Measurements from ENCODE around the gene KIAA0319L. TPM values are rescaled to one million over a fixed set of nuclear protein-coding genes. Genes with fewer than 3 reads are reported as not detected.

KIAA0319L gene
- total RNA-seq, 1 donor from 2014 or later = 79.6 TPM

DNA sequence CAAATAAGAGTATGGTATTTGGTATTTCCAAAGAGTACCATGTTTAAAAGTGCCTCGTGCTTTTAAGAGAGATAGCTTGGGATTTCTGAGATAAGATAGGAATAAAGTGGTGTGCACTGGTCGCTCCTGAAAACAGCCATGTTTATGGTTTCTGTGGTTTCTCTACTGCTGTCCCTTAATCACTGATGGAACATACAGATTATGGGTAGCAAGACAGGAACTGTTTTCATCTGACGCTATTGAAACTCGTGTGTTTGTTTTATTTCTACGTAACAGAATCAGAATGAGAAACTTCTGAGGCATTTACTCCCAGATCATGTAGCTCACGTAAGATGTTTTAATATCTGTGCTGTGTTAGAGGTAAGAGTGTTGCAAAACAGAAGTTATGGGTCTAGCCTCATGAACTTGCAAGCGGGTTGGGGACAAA is 126.0 kb downstream of the KIAA0319L start:
- H3K9me3 ChIP-seq = no peaks in the 10 kb centered on the region
- no peak overlapping the region for H3K27ac ChIP-seq
- TF ChIP-seq, protein P1, sequence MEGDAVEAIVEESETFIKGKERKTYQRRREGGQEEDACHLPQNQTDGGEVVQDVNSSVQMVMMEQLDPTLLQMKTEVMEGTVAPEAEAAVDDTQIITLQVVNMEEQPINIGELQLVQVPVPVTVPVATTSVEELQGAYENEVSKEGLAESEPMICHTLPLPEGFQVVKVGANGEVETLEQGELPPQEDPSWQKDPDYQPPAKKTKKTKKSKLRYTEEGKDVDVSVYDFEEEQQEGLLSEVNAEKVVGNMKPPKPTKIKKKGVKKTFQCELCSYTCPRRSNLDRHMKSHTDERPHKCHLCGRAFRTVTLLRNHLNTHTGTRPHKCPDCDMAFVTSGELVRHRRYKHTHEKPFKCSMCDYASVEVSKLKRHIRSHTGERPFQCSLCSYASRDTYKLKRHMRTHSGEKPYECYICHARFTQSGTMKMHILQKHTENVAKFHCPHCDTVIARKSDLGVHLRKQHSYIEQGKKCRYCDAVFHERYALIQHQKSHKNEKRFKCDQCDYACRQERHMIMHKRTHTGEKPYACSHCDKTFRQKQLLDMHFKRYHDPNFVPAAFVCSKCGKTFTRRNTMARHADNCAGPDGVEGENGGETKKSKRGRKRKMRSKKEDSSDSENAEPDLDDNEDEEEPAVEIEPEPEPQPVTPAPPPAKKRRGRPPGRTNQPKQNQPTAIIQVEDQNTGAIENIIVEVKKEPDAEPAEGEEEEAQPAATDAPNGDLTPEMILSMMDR (IDR thresholded peaks at IDR 0.05) = no peak
- ATAC-seq = no peak
- peaks cover 45% of the 10 kb centered on the region for H3K36me3 ChIP-seq
- no peaks in the 10 kb centered on the region for H3K27me3 ChIP-seq (ENCODE audit: low read depth)
- intact Hi-C loops (cut with DNase I) = no loop called here
- no peak overlapping the region for H3K4me3 ChIP-seq
- H3K4me1 ChIP-seq = no peaks in the 10 kb centered on the region
- DNase-seq = no peak

GRCh38 chr1:35430762-35431161 is 126.4 kb downstream of the KIAA0319L start:
- Histone ChIP-seq H3K4me1 (no peaks in the 10 kb centered on the region), H3K9me3 (no peaks in the 10 kb centered on the region), H3K4me3 (no peak overlapping the region), H3K27me3 (ENCODE audit: low read depth) (no peaks in the 10 kb centered on the region), H3K36me3 (peaks cover 41% of the 10 kb centered on the region), H3K27ac (no peak overlapping the region)
- TF ChIP-seq, protein P1 (IDR thresholded peaks at IDR 0.05) = no peak
- ATAC-seq (no peak), DNase-seq (no peak)
- intact Hi-C loops (cut with DNase I) = no loop called here

DNA sequence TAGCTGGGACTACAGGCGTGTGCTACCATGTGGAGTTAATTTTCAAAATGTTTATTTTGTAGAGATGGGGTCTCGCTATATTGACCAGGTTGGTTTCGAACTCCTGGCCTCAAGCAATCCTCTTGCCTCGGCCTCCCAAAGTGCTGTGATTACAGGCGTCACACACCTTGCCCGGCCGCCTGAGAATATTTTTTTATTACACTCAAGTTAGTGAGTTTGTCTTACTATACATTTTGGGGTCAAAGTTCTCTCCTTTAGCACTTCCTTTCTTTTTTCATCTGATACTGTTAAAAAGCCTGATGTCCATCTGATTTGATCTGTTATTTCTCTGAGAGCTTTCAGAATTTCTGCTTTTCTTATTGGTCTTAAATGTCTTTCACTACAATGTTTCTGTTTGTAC is 128.8 kb downstream of the KIAA0319L start:
- no peak overlapping the region for H3K4me3 ChIP-seq
- no peak overlapping the region for H3K27ac ChIP-seq
- TF ChIP-seq, protein P1 (IDR thresholded peaks at IDR 0.05) = no peak
- no peaks in the 10 kb centered on the region for H3K27me3 ChIP-seq (ENCODE audit: low read depth)
- no peak for DNase-seq
- intact Hi-C loops (cut with DNase I) = no loop called here
- H3K36me3 ChIP-seq = peaks cover 21% of the 10 kb centered on the region
- no peaks in the 10 kb centered on the region for H3K9me3 ChIP-seq
- ATAC-seq = no peak
- no peaks in the 10 kb centered on the region for H3K4me1 ChIP-seq

GRCh38 chr1:35426097-35426586 is 131.1 kb downstream of the KIAA0319L start:
- TF ChIP-seq, protein P1 (IDR thresholded peaks at IDR 0.05) = no peak
- no peaks in the 10 kb centered on the region for H3K27me3 ChIP-seq (ENCODE audit: low read depth)

DNA sequence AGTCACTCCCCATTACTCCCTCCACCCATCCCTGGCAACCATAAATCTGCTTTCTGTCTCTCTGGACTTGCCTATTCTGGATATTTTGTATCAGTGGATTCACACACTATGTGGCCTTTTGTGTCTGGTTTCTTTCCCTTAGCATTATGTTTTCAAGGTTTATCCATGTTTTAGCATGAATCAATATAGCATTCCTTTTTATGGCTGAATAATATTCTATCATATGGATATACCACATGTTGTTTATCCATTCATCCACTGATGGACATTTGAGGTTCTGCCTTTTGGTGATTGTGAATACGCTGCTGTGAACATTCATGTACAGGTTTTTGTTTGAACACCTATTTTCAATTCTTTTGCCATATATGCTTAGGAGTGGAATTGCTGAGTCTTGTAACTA is 148.3 kb downstream of the KIAA0319L start:
- H3K4me3 ChIP-seq = no peak overlapping the region
- H3K27me3 ChIP-seq (ENCODE audit: low read depth) = no peaks in the 10 kb centered on the region
- H3K27ac ChIP-seq = no peak overlapping the region
- TF ChIP-seq, protein P1 (IDR thresholded peaks at IDR 0.05) = no peak
- ATAC-seq (no peak), DNase-seq (no peak)
- intact Hi-C loops (cut with DNase I) = no loop called here
- H3K36me3 ChIP-seq = peaks cover 69% of the 10 kb centered on the region
- no peaks in the 10 kb centered on the region for H3K9me3 ChIP-seq
- no peaks in the 10 kb centered on the region for H3K4me1 ChIP-seq

More at GRCh38 chr1:35426097-35426586, 131.1 kb downstream of the KIAA0319L start:
- no peaks in the 10 kb centered on the region for H3K9me3 ChIP-seq
- peaks cover 5% of the 10 kb centered on the region for H3K36me3 ChIP-seq
- intact Hi-C loops (cut with DNase I) = no loop called here
- no peak overlapping the region for H3K4me3 ChIP-seq
- no peak for DNase-seq
- no peaks in the 10 kb centered on the region for H3K4me1 ChIP-seq
- ATAC-seq = no peak
- no peak overlapping the region for H3K27ac ChIP-seq
